Neural cell (in vitro differentiated cells): ENCODE data around the gene PDE3B. TPM values are rescaled to one million over a fixed set of nuclear protein-coding genes. Genes with fewer than 3 reads are reported as not detected.

Experiments
- H2AFZ ChIP-seq: fragments of 200-600, 300-800 bp; sonication (generic), shearing (Covaris generic); 2 replicates; pipeline ENCODE4 v1.6.0; 2014; ENCODE audit warnings: low read depth, mild to moderate bottlenecking, antibody characterized with exemption, low read length, moderate library complexity
- H3F3A ChIP-seq: fragments of 200-600 bp; shearing (Covaris generic); 2 replicates; pipeline ENCODE4 v1.6.1; 2016; ENCODE audit warnings: mild to moderate bottlenecking, moderate library complexity, mixed read lengths, antibody characterized with exemption, low read length; ENCODE audit not compliant: insufficient read depth, poor library complexity, severe bottlenecking
- H3K27ac ChIP-seq: fragments of 200-600, 300-800 bp; sonication (generic), shearing (Covaris generic); 2 replicates; pipeline ENCODE4 v1.5.1; 2014; ENCODE audit warnings: mild to moderate bottlenecking, low read length, moderate library complexity
- H3K27me3 ChIP-seq: fragments of 300-800, 200-600 bp; sonication (generic), shearing (Covaris generic); 2 replicates; pipeline ENCODE4 v1.6.0; 2014; ENCODE audit warnings: mild to moderate bottlenecking, low read depth, low read length, moderate library complexity; ENCODE audit not compliant: insufficient read depth
- H3K36me3 ChIP-seq: fragments of 300-800, 200-600 bp; sonication (generic), shearing (Covaris generic); 2 replicates; pipeline ENCODE4 v1.5.1; 2014; ENCODE audit warnings: mild to moderate bottlenecking, antibody characterized with exemption, low read length, moderate library complexity; ENCODE audit not compliant: insufficient read depth
- H3K4me2 ChIP-seq: fragments of 300-800, 200-600 bp; sonication (generic), shearing (Covaris generic); 2 replicates; pipeline ENCODE4 v1.6.0; 2014; ENCODE audit warnings: mild to moderate bottlenecking, low read length
- H3K4me3 ChIP-seq: fragments of 300-800, 200-600 bp; sonication (generic), shearing (Covaris generic); 2 replicates; pipeline ENCODE4 v1.5.1; 2014; ENCODE audit warnings: mild to moderate bottlenecking, low read length, moderate library complexity
- H3K79me2 ChIP-seq: fragments of 200-600 bp; shearing (Covaris generic); replicated peaks from 2 replicates; pipeline ENCODE4 v1.6.0; 2014; ENCODE audit warnings: mild to moderate bottlenecking, low read length, moderate library complexity; ENCODE audit not compliant: insufficient read depth
- H3K9ac ChIP-seq: fragments of 300-800, 200-600 bp; sonication (generic), shearing (Covaris generic); 2 replicates; pipeline ENCODE4 v1.6.1; 2016; ENCODE audit warnings: mild to moderate bottlenecking, low read length, mixed read lengths
- H3K9me2 ChIP-seq: fragments of 200-600 bp; shearing (Covaris generic); 2 replicates; pipeline ENCODE4 v1.6.1; 2016; ENCODE audit warnings: mild to moderate bottlenecking, low read length, mixed read lengths; ENCODE audit not compliant: insufficient read depth
- H3K9me3 ChIP-seq: fragments of 200-600, 300-800 bp; sonication (generic), shearing (Covaris generic); 2 replicates; pipeline ENCODE4 v1.6.1; 2016; ENCODE audit warnings: mild to moderate bottlenecking, mixed run types, low read length, moderate library complexity, mixed read lengths
- H4K20me1 ChIP-seq: fragments of 200-600 bp; shearing (Covaris generic); 2 replicates; pipeline ENCODE4 v1.6.1; 2016; ENCODE audit warnings: mild to moderate bottlenecking, mixed run types; ENCODE audit not compliant: insufficient read depth
- EP300 ChIP-seq: fragments of 450-650 bp; conservative IDR thresholded peaks from 2 replicates; pipeline ENCODE4 v1.6.1; 2014; ENCODE audit warnings: antibody characterized with exemption, mild to moderate bottlenecking, moderate library complexity; ENCODE audit not compliant: poor library complexity, severe bottlenecking
- EZH2 ChIP-seq: fragments of 200-600, 300-800 bp; shearing (Covaris generic), sonication (generic); IDR thresholded peaks from 2 replicates; pipeline ENCODE4 v1.6.1; 2014; ENCODE audit warnings: antibody characterized with exemption, low read length, borderline replicate concordance, mild to moderate bottlenecking; ENCODE audit not compliant: insufficient read depth, poor library complexity, severe bottlenecking
- RAD21 ChIP-seq: fragments of 450-650 bp; conservative IDR thresholded peaks from 2 replicates; pipeline ENCODE4 v1.6.1; 2014; ENCODE audit warnings: antibody characterized with exemption, mild to moderate bottlenecking, moderate library complexity
- SMC3 ChIP-seq: fragments of 450-650 bp; conservative IDR thresholded peaks from 2 replicates; pipeline ENCODE4 v1.6.1; 2014; ENCODE audit warnings: antibody characterized with exemption, mild to moderate bottlenecking, moderate library complexity; ENCODE audit not compliant: poor library complexity
- TAF1 ChIP-seq: IDR thresholded peaks from 2 replicates; pipeline ENCODE4 v1.6.1; 2012; ENCODE audit warnings: low read depth
- polyA plus RNA-seq: library from polyadenylated mRNA; depleted of rRNA; stranded (reverse); fragments of >200 nt; gene quantifications from 2 replicates; pipeline ENCODE4 v1.2.3, GENCODE V29; 2014
- TF ChIP-seq, protein P1 (sequence below): fragments of 450-650 bp; IDR thresholded peaks from 2 replicates; pipeline ENCODE4 v1.5.1; 2014; ENCODE audit warnings: antibody characterized with exemption, mild to moderate bottlenecking, moderate library complexity; ENCODE audit not compliant: poor library complexity, severe bottlenecking
- TF ChIP-seq, protein P2 (sequence below): IDR thresholded peaks from 2 replicates; pipeline ENCODE4 v1.6.1; 2012; ENCODE audit warnings: borderline replicate concordance

Gene PDE3B
- polyA plus RNA-seq, 1 donor from 2014 or later = 13.8 TPM

DNA sequence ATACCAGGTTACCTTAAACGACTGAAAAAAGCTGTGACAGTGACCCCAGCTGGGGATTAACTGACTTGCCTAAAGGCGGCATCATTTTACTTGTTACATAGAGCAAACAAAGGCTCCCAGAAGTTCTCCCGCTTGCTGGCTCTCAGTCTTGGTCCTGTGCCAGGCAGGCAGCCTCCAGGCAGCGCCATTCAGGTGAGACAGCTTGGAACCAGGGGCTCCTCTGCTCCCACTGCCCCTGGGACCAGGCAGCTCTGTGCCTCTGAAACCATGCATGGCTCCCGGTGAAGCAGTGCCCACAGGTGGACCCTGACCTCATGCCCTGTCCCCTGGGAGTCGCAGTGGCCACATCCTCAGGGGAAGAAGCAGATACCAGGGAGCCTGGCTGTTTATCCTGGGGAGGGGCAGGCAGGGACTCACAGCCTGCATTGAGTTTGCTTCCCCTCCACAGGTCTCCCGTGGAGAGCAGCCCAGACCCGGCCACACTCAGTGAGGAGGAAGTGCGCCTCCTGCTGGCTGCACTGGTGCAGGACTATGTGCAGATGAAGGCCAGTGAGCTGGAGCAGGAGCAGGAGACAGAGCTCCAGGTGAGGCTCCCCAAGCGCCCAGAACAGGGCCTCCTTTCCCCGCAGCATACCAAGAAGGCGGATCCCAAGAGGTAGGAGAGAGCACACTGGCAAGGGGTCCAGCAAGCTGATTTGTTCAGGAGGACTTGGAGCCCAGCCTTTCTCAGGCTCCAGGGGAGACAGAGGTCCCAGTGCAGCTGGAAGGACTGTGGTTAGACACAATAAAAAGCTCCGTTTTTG lies 264.0 kb downstream of the PDE3B start:
- peak; percentile 26 for TF ChIP-seq SMC3
- no peak for TF ChIP-seq EZH2
- TF ChIP-seq, protein P1, sequence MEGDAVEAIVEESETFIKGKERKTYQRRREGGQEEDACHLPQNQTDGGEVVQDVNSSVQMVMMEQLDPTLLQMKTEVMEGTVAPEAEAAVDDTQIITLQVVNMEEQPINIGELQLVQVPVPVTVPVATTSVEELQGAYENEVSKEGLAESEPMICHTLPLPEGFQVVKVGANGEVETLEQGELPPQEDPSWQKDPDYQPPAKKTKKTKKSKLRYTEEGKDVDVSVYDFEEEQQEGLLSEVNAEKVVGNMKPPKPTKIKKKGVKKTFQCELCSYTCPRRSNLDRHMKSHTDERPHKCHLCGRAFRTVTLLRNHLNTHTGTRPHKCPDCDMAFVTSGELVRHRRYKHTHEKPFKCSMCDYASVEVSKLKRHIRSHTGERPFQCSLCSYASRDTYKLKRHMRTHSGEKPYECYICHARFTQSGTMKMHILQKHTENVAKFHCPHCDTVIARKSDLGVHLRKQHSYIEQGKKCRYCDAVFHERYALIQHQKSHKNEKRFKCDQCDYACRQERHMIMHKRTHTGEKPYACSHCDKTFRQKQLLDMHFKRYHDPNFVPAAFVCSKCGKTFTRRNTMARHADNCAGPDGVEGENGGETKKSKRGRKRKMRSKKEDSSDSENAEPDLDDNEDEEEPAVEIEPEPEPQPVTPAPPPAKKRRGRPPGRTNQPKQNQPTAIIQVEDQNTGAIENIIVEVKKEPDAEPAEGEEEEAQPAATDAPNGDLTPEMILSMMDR = peak; percentile 46
- TF ChIP-seq EP300 = no peak
- Histone ChIP-seq H3K9me2 (no peaks in the 10 kb centered on the region), H3K27me3 (peaks cover 21% of the 10 kb centered on the region), H3K27ac (no peak overlapping the region), H3K9me3 (no peaks in the 10 kb centered on the region), H3K4me2 (no peak overlapping the region), H3K9ac (no peak overlapping the region), H4K20me1 (no peaks in the 10 kb centered on the region), H2AFZ (no peak overlapping the region), H3F3A (peaks cover 3% of the 10 kb centered on the region), H3K36me3 (no peaks in the 10 kb centered on the region), H3K4me3 (no peak overlapping the region), H3K79me2 (no peaks in the 10 kb centered on the region)

DNA sequence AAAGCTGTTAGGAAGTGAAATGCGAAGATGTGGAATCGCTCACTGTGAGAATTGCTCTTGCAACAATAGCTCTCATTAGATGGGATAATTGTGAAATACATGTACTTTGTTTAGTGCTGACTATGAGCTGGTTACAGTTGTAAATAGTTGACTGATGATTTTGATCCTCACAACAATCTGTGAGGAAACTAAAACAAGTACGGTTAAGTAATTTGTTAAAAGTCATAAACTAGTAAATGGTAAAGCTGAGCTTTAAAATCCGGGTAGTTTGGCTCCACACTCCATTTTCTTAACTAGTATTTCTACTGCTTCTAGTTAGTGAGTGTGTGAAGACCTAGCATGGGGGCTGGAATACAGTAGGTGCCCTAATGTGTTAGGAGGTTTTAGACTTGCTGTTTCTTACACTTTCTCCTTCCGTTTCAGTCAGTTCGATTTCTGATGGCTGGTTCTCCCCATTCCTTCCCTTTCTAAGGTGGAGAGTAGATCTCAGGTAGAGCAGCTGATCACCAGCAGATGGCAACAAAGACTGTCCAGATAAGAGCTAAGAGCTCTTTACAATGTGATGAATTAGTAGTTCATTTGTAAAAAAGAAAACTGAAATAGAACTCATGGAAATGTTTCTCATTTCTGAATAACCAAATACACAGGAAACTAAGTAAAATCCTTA lies 264.7 kb downstream of the PDE3B start:
- Histone ChIP-seq H3F3A (peaks cover 3% of the 10 kb centered on the region), H3K9me3 (no peaks in the 10 kb centered on the region), H3K4me3 (no peak overlapping the region), H3K79me2 (no peaks in the 10 kb centered on the region), H3K4me2 (no peak overlapping the region), H3K36me3 (no peaks in the 10 kb centered on the region), H3K9me2 (no peaks in the 10 kb centered on the region), H3K27ac (no peak overlapping the region), H3K27me3 (peaks cover 21% of the 10 kb centered on the region), H2AFZ (no peak overlapping the region), H3K9ac (no peak overlapping the region), H4K20me1 (no peaks in the 10 kb centered on the region)
- TF ChIP-seq, protein P2, sequence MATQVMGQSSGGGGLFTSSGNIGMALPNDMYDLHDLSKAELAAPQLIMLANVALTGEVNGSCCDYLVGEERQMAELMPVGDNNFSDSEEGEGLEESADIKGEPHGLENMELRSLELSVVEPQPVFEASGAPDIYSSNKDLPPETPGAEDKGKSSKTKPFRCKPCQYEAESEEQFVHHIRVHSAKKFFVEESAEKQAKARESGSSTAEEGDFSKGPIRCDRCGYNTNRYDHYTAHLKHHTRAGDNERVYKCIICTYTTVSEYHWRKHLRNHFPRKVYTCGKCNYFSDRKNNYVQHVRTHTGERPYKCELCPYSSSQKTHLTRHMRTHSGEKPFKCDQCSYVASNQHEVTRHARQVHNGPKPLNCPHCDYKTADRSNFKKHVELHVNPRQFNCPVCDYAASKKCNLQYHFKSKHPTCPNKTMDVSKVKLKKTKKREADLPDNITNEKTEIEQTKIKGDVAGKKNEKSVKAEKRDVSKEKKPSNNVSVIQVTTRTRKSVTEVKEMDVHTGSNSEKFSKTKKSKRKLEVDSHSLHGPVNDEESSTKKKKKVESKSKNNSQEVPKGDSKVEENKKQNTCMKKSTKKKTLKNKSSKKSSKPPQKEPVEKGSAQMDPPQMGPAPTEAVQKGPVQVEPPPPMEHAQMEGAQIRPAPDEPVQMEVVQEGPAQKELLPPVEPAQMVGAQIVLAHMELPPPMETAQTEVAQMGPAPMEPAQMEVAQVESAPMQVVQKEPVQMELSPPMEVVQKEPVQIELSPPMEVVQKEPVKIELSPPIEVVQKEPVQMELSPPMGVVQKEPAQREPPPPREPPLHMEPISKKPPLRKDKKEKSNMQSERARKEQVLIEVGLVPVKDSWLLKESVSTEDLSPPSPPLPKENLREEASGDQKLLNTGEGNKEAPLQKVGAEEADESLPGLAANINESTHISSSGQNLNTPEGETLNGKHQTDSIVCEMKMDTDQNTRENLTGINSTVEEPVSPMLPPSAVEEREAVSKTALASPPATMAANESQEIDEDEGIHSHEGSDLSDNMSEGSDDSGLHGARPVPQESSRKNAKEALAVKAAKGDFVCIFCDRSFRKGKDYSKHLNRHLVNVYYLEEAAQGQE = no peak
- peak; percentile 90 for TF ChIP-seq RAD21
- TF ChIP-seq, protein P1 = peak; percentile 90
- TF ChIP-seq EZH2 = no peak
- TF ChIP-seq TAF1 = no peak
- TF ChIP-seq SMC3 = peak; percentile 91
